ENCODE data around the gene FLVCR1. TPM values are rescaled to one million over a fixed set of nuclear protein-coding genes. Genes with fewer than 3 reads are reported as not detected.

Gene FLVCR1
- total RNA-seq, 1 donor from 2014 or later, result 18.4 TPM

- Mint-ChIP-seq H3K36me3 (ENCODE audit: low read depth, unreplicated experiment) (peaks cover 16% of the 10 kb centered on the region), H3K9me3 (ENCODE audit: unreplicated experiment) (no peaks in the 10 kb centered on the region), H3K4me3 (ENCODE audit: unreplicated experiment) (no peak overlapping the region), H3K4me1 (ENCODE audit: unreplicated experiment) (peaks cover 9% of the 10 kb centered on the region), H3K27me3 (ENCODE audit: unreplicated experiment) (no peaks in the 10 kb centered on the region), H3K27ac (ENCODE audit: unreplicated experiment) (no peak overlapping the region)
- DNase-seq (ENCODE audit: low spot score), result no peak
- TF ChIP-seq CTCF (IDR thresholded peaks at IDR 0.05; ENCODE audit: unreplicated experiment), result no peak
Measured at GRCh38 chr1:212871976-212872375, 13.9 kb downstream of the FLVCR1 start.

- no peaks in the 10 kb centered on the region for H3K9me3 Mint-ChIP-seq (ENCODE audit: unreplicated experiment)
- H3K36me3 Mint-ChIP-seq (ENCODE audit: low read depth, unreplicated experiment), result peaks cover 20% of the 10 kb centered on the region
- H3K4me1 Mint-ChIP-seq (ENCODE audit: unreplicated experiment), result peaks cover 9% of the 10 kb centered on the region
- no peak for TF ChIP-seq CTCF (IDR thresholded peaks at IDR 0.05; ENCODE audit: unreplicated experiment)
- peak overlapping the region; percentile 28 for H3K4me3 Mint-ChIP-seq (ENCODE audit: unreplicated experiment)
- no peak for DNase-seq (ENCODE audit: low spot score)
- no peak overlapping the region for H3K27ac Mint-ChIP-seq (ENCODE audit: unreplicated experiment)
- H3K27me3 Mint-ChIP-seq (ENCODE audit: unreplicated experiment), result no peaks in the 10 kb centered on the region
Measured at GRCh38 chr1:212873518-212873917, 15.4 kb downstream of the FLVCR1 start.

- H3K9me3 Mint-ChIP-seq (ENCODE audit: unreplicated experiment), result no peaks in the 10 kb centered on the region
- no peak for TF ChIP-seq CTCF (IDR thresholded peaks at IDR 0.05; ENCODE audit: unreplicated experiment)
- H3K4me1 Mint-ChIP-seq (ENCODE audit: unreplicated experiment), result no peaks in the 10 kb centered on the region
- DNase-seq (ENCODE audit: low spot score), result no peak
- no peak overlapping the region for H3K27ac Mint-ChIP-seq (ENCODE audit: unreplicated experiment)
- H3K27me3 Mint-ChIP-seq (ENCODE audit: unreplicated experiment), result peaks cover 2% of the 10 kb centered on the region
- no peak overlapping the region for H3K4me3 Mint-ChIP-seq (ENCODE audit: unreplicated experiment)
- peaks cover 24% of the 10 kb centered on the region for H3K36me3 Mint-ChIP-seq (ENCODE audit: low read depth, unreplicated experiment)
Measured at GRCh38 chr1:212878418-212878817, 20.3 kb downstream of the FLVCR1 start.

- no peak overlapping the region for H3K27ac Mint-ChIP-seq (ENCODE audit: unreplicated experiment)
Measured at GRCh38 chr1:212879947-212880690, 22.0 kb downstream of the FLVCR1 start.

More at GRCh38 chr1:212879947-212880690, 22.0 kb downstream of the FLVCR1 start:
- no peak for TF ChIP-seq CTCF (IDR thresholded peaks at IDR 0.05; ENCODE audit: unreplicated experiment)
- Mint-ChIP-seq H3K9me3 (ENCODE audit: unreplicated experiment) (no peaks in the 10 kb centered on the region), H3K4me3 (ENCODE audit: unreplicated experiment) (no peak overlapping the region), H3K4me1 (ENCODE audit: unreplicated experiment) (no peaks in the 10 kb centered on the region), H3K27me3 (ENCODE audit: unreplicated experiment) (peaks cover 2% of the 10 kb centered on the region), H3K36me3 (ENCODE audit: low read depth, unreplicated experiment) (peaks cover 20% of the 10 kb centered on the region)
- DNase-seq (ENCODE audit: low spot score), result no peak
